Keratinocyte (primary cell): ENCODE measurements around the gene KMT2A.

ENCODE experiments used
- EZH2 ChIP-seq: IDR thresholded peaks from one replicate; pipeline ENCODE4 v1.6.1; 2012; ENCODE audit warnings: inconsistent platforms, mild to moderate bottlenecking, low read length, moderate library complexity
- TF ChIP-seq, protein P1 (sequence below), 3 experiments: IDR thresholded peaks in 1 of 3; conservative IDR thresholded peaks in 1 of 3; optimal IDR thresholded peaks in 1 of 3; 2 replicates in 2 of 3; 3 replicates in 1 of 3; pipeline versions ENCODE3 to v1.5.1; 2011; ENCODE audit warnings: low read length in 3 of 3, mild to moderate bottlenecking in 3 of 3, moderate library complexity in 2 of 3, control low read depth in 1 of 3, inconsistent platforms in 1 of 3; ENCODE audit not compliant: insufficient read depth in 2 of 3; ENCODE audit errors: extremely low read depth in 1 of 3

DNA sequence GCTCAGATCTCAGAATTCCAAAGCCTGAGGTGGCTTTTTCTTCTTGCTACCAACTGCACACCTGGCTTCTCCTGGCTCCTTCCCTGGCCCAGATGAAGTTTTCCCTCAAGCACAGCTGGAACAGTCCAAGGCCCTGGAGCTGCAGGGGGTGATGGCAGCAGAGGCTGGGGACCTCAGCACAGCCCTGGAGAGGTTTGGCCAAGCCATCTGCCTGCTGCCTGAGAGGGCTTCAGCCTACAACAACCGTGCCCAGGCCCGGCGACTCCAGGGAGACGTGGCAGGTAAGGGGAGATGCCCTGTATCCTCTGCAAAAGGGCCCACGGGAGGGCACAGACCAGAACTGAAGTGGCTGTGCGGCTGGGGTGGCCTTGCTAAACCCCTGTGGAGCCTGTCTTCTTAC lies 92.2 kb downstream of the KMT2A start:
- TF ChIP-seq, protein P1, sequence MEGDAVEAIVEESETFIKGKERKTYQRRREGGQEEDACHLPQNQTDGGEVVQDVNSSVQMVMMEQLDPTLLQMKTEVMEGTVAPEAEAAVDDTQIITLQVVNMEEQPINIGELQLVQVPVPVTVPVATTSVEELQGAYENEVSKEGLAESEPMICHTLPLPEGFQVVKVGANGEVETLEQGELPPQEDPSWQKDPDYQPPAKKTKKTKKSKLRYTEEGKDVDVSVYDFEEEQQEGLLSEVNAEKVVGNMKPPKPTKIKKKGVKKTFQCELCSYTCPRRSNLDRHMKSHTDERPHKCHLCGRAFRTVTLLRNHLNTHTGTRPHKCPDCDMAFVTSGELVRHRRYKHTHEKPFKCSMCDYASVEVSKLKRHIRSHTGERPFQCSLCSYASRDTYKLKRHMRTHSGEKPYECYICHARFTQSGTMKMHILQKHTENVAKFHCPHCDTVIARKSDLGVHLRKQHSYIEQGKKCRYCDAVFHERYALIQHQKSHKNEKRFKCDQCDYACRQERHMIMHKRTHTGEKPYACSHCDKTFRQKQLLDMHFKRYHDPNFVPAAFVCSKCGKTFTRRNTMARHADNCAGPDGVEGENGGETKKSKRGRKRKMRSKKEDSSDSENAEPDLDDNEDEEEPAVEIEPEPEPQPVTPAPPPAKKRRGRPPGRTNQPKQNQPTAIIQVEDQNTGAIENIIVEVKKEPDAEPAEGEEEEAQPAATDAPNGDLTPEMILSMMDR (optimal IDR thresholded peaks at IDR 0.05 in 1 of 3, IDR thresholded peaks at IDR 0.05 in 1 of 3, conservative IDR thresholded peaks at IDR 0.05 in 1 of 3; ENCODE audit: extremely low read depth in 1 of 3, insufficient read depth in 2 of 3, low read length in 3 of 3): no peak
- TF ChIP-seq EZH2: no peak
